Spleen (tissue), 11 donors: Measurements from ENCODE around the gene PPCDC. TPM values are rescaled to one million over a fixed set of nuclear protein-coding genes. Genes with fewer than 3 reads are reported as not detected.

Experiments used
- DNase-seq: peaks from one replicate; pipeline ENCODE4 v3.0.0-alpha.2; 2020
- H3K27ac ChIP-seq, 8 donors: fragments of 200-600 bp; sonication (generic) in 7 of 8; 1 replicate in 4 of 8; 2 replicates in 4 of 8; pipeline versions ENCODE4 v1.5.0 to v1.8.0; 2016 to 2021; ENCODE audit warnings: inconsistent platforms in 4 of 8, mild to moderate bottlenecking in 4 of 8, moderate library complexity in 1 of 8
- H3K27me3 ChIP-seq, 7 donors: fragments of 200-600 bp; sonication (generic) in 6 of 7; replicated peaks in 1 of 7; 1 replicate in 4 of 7; 2 replicates in 3 of 7; pipeline versions ENCODE4 v1.5.0 to v1.8.0; 2016 to 2021; ENCODE audit warnings: inconsistent platforms in 3 of 7, mild to moderate bottlenecking in 1 of 7
- H3K36me3 ChIP-seq, 6 donors: fragments of 200-600 bp; sonication (generic) in 5 of 6; 1 replicate in 4 of 6; 2 replicates in 2 of 6; pipeline versions ENCODE4 v1.5.0 to v1.8.0; 2016 to 2021; ENCODE audit warnings: inconsistent platforms in 2 of 6
- H3K4me1 ChIP-seq, 6 donors: fragments of 200-600 bp; sonication (generic) in 5 of 6; 1 replicate in 3 of 6; 2 replicates in 3 of 6; pipeline versions ENCODE4 v1.5.0 to v1.8.0; 2016 to 2021; ENCODE audit warnings: inconsistent platforms in 3 of 6
- H3K4me3 ChIP-seq, 8 donors: fragments of 200-600 bp; sonication (generic) in 7 of 8; 1 replicate in 4 of 8; 2 replicates in 4 of 8; pipeline versions ENCODE4 v1.5.0 to v1.8.0; 2016 to 2021; ENCODE audit warnings: inconsistent platforms in 4 of 8, mild to moderate bottlenecking in 4 of 8, moderate library complexity in 2 of 8
- H3K9me3 ChIP-seq, 8 donors: fragments of 200-600 bp; sonication (generic) in 7 of 8; 1 replicate in 4 of 8; 2 replicates in 4 of 8; pipeline versions ENCODE4 v1.5.0 to v1.8.0; 2016 to 2021; ENCODE audit warnings: inconsistent platforms in 4 of 8
- POLR2A ChIP-seq, 3 donors: fragments of 450-650 bp; IDR thresholded peaks; one replicate each; pipeline ENCODE4 v1.5.1; 2017; ENCODE audit warnings: antibody characterized with exemption in 3 of 3, mild to moderate bottlenecking in 1 of 3
- POLR2AphosphoS5 ChIP-seq, 3 donors: sonication (generic); formaldehyde crosslinking; IDR thresholded peaks; one replicate each; pipeline ENCODE4 v1.5.1; 2017; ENCODE audit warnings: antibody characterized with exemption in 3 of 3
- WGBS, 5 donors: extraction: QIAGEN DNeasy Blood & Tissue Kit in 3 of 5; methylation state at CpG; one replicate each; pipeline versions ENCODE4 v1.1.5 to v1.1.7; 2013 to 2018; 5-methylcytosine and 5-hydroxymethylcytosine counted together
- intact Hi-C: fragments of 100-400 bp; cut with DNase I; formaldehyde crosslinking; loops from one replicate; pipeline ENCODE4 v1.15.0; 2023; ENCODE audit warnings: low total_unique reads
- polyA plus RNA-seq, 3 donors: library from polyadenylated mRNA; stranded (reverse); fragments of 200-250 nt; gene quantifications; one replicate each; pipeline ENCODE4 v1.2.1, GENCODE V29; 2013
- total RNA-seq, 7 donors: library from RNA; depleted of rRNA in 3 of 7; stranded (reverse); fragments of >200 nt in 3 of 7; fragmentation: NEBNext Ultra II Directional in 4 of 7; extraction: Animal tissue kit (Norgen Biotek cat#: 25700) in 4 of 7; gene quantifications; one replicate each; pipeline versions ENCODE4 v1.1.0 to v1.2.1, GENCODE V29; 2016 to 2021
- TF ChIP-seq, protein P1 (sequence below), 11 experiments: fragments of 200-600 bp in 7 of 11; fragments of 450-650 bp in 4 of 11; sonication (generic) in 4 of 11; IDR thresholded peaks in 8 of 11; conservative IDR thresholded peaks in 3 of 11; 1 replicate in 7 of 11; 2 replicates in 4 of 11; pipeline versions ENCODE4 v1.4.0 to v1.8.0; 2016 to 2021; ENCODE audit warnings: antibody characterized with exemption in 11 of 11, inconsistent platforms in 4 of 11, mild to moderate bottlenecking in 1 of 11
- donor health status: healthy with polysubstance abuse.
- donor health status: DM: no; HTN: no; CAD: no; lungs with moderate emphysema.
- donor health status: DM: no; HTN: no; CAD: no.
- donor health status: Bipolar disorder and iron deficiency.
- donor health status: healthy.
- donor health status: DM: no; HTN: no; CAD: no.
- donor health status: DM: yes; HTN: yes; CAD: no.

The PPCDC gene
- total and polyA plus RNA-seq, 10 donors = 13.8 to 29.0 (median 22.2) TPM

DNA sequence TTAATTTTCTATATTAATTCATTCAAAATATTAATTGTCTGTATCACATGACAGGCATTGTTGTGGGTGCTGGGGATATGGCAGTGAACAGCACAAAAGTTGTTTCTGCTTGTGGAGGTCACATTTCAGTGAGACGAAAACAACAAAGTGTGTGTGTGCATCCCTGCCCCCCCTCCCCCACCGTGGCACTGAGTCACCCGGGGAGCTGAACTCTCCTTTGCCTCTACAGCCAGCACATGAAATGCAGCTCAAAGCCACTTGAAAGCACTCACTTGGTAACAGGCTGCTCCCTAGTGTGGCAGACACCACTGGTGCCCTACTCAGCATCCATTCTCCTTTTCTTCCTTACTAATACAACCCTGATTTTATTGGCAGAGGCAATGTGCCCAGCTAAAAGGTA lies 44.9 kb upstream of the PPCDC start:
- Histone ChIP-seq H3K36me3 (no peaks in the 10 kb centered on the region), H3K4me1 (no peaks in the 10 kb centered on the region), H3K4me3 (no peak overlapping the region), H3K27ac (no peak overlapping the region), H3K9me3 (no peaks in the 10 kb centered on the region), H3K27me3 (peaks cover 0 to 58% (median 0%) of the 10 kb centered on the region in 7 donors)
- peak; percentile 46 for DNase-seq
- intact Hi-C loops = no loop called here
- 31 to 44% (median 38%) methylated on average over 3 of the region's 3 CpGs for WGBS, 5 donors
- TF ChIP-seq POLR2AphosphoS5 (IDR thresholded peaks at IDR 0.05) (no peak), POLR2A (IDR thresholded peaks at IDR 0.05) (no peak)
- TF ChIP-seq, protein P1, sequence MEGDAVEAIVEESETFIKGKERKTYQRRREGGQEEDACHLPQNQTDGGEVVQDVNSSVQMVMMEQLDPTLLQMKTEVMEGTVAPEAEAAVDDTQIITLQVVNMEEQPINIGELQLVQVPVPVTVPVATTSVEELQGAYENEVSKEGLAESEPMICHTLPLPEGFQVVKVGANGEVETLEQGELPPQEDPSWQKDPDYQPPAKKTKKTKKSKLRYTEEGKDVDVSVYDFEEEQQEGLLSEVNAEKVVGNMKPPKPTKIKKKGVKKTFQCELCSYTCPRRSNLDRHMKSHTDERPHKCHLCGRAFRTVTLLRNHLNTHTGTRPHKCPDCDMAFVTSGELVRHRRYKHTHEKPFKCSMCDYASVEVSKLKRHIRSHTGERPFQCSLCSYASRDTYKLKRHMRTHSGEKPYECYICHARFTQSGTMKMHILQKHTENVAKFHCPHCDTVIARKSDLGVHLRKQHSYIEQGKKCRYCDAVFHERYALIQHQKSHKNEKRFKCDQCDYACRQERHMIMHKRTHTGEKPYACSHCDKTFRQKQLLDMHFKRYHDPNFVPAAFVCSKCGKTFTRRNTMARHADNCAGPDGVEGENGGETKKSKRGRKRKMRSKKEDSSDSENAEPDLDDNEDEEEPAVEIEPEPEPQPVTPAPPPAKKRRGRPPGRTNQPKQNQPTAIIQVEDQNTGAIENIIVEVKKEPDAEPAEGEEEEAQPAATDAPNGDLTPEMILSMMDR (IDR thresholded peaks at IDR 0.05 in 8 of 11, conservative IDR thresholded peaks at IDR 0.05 in 3 of 11) = no peak

DNA sequence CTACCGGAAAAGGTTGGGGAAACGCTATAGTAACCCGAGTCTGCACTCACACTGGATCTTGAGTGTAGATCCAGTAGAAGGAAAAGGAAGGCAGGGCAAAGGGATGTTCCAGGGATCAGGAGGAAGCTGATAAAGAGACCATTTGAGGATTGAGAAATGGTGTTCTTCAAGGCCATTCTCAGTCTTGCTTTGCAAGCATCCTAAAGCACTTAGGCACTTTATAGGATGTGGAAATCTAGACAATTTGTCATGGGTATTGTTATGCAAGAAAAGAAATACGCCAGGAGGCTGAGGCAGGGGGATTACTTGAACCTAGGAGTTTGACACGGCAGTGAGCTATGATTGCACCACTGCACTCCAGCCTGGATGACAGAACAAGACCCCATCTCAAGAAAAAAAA lies 41.2 kb upstream of the PPCDC start:
- TF ChIP-seq POLR2A (IDR thresholded peaks at IDR 0.05) = no peak
- TF ChIP-seq, protein P1 (IDR thresholded peaks at IDR 0.05 in 8 of 11, conservative IDR thresholded peaks at IDR 0.05 in 3 of 11) = no peak
- no peak for TF ChIP-seq POLR2AphosphoS5 (IDR thresholded peaks at IDR 0.05)
- WGBS, 5 donors = 52 to 65% (median 59%) methylated on average over 5 of the region's 5 CpGs
- H3K4me3 ChIP-seq = no peak overlapping the region
- H3K27ac ChIP-seq = no peak overlapping the region
- intact Hi-C loops = no loop called here
- H3K4me1 ChIP-seq = no peaks in the 10 kb centered on the region
- peaks cover 0 to 49% (median 0%) of the 10 kb centered on the region in 7 donors for H3K27me3 ChIP-seq
- peak; percentile 2 for DNase-seq
- H3K36me3 ChIP-seq = no peaks in the 10 kb centered on the region
- H3K9me3 ChIP-seq = no peaks in the 10 kb centered on the region

DNA sequence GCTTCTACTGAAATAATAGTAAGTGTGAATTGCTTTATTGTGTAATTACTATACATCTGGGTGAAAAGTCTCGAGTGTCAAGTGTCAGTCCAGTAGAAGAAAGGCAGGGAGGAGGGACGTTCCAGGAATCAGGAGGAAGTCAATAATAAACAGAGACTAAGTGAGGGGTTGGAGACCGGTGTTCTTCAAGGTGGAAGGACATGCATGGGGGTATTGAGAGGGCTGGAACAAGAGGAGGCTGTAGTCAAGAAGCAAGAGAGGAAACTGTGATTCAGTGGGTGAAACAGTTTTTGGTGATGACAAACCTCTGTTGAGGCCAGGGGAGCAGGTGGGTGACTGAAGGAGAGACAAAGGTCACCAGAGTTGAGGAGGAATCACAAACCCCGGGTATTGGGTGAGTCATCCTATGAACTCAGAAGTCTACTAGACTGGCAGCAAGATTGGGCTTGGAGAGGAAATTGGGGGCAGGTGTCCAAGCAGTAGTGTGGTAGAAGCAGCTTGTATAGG lies 39.6 kb upstream of the PPCDC start:
- 26 to 40% (median 29%) methylated on average over 4 of the region's 4 CpGs for WGBS, 5 donors
- H3K27me3 ChIP-seq = peaks cover 0 to 49% (median 0%) of the 10 kb centered on the region in 7 donors
- H3K9me3 ChIP-seq = no peaks in the 10 kb centered on the region
- TF ChIP-seq, protein P1 (IDR thresholded peaks at IDR 0.05 in 8 of 11, conservative IDR thresholded peaks at IDR 0.05 in 3 of 11) = no peak
- TF ChIP-seq POLR2AphosphoS5 (IDR thresholded peaks at IDR 0.05) = no peak
- no peak for TF ChIP-seq POLR2A (IDR thresholded peaks at IDR 0.05)
- H3K4me3 ChIP-seq = no peak overlapping the region
- DNase-seq = peak; percentile 10
- no peak overlapping the region for H3K27ac ChIP-seq
- intact Hi-C loops = no loop called here
- no peaks in the 10 kb centered on the region for H3K4me1 ChIP-seq
- no peaks in the 10 kb centered on the region for H3K36me3 ChIP-seq

DNA sequence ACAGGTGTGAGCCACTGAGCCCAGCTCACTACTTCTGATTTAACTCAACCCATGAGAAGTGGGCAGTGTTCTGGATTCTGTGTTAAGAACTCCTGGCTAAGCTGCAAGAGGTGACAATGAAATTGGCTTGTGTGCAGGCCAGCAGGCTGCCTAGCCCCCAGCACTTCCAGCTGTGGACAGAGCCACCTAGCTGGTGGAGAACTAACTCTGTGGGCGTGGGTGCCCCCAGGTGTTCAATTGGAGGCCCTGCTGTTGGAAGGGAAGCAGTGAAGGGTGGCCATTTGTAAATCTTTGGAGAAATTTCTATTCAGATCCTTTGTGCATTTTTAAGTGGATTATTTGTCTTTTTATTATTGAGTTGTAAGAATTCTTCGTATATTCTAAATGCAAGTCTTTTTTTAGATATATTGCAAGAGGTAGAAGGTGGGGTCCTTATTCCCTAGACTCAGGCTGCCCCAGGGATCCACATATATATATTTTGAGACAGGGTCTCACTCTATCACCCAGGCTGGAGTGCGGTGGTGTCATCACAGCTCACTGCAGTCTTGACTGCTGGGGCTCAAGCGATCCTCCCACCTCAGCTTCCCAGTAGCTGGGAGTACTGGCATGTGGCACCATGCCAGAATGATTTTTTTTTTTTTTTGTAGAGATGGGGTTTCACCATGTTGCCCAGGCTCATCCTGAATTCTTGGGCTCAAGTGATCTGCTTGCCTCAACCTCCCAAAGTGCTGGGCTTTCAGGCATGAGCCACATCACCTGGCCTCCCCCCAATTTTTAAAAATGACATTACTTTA lies 35.2 kb upstream of the PPCDC start:
- intact Hi-C loops = no loop called here
- Histone ChIP-seq H3K27me3 (peaks cover 0 to 33% (median 0%) of the 10 kb centered on the region in 7 donors), H3K4me3 (no peak overlapping the region), H3K27ac (no peak overlapping the region), H3K9me3 (no peaks in the 10 kb centered on the region), H3K4me1 (no peaks in the 10 kb centered on the region), H3K36me3 (no peaks in the 10 kb centered on the region)
- TF ChIP-seq, protein P1 (IDR thresholded peaks at IDR 0.05 in 8 of 11, conservative IDR thresholded peaks at IDR 0.05 in 3 of 11) = peak in 8 of 11 experiments; percentile 9 to 43 (median 30)
- TF ChIP-seq POLR2A (IDR thresholded peaks at IDR 0.05) (no peak), POLR2AphosphoS5 (IDR thresholded peaks at IDR 0.05) (no peak)
- WGBS, 5 donors = 34 to 56% (median 39%) methylated on average over 4 of the region's 4 CpGs
- peak; percentile 71 for DNase-seq
